ENCODE data around the gene TAOK2. TPM values are rescaled to one million over a fixed set of nuclear protein-coding genes. Genes with fewer than 3 reads are reported as not detected.
"Not testable (repeated sequence)": the region's sequence is repeated elsewhere in the genome, so short reads cannot be mapped to it uniquely, and the experiment has no call there.

The TAOK2 gene
- total RNA-seq, 4 donors from 2014 or later: 28.4 to 70.0 (median 46.6) TPM

GRCh38 chr16:29927070-29927905 is 46.4 kb upstream of the TAOK2 start:
- Histone ChIP-seq H3K4me1 (no peaks in the 10 kb centered on the region), H3K27me3 (no peaks in the 10 kb centered on the region), H3K9me3 (no peaks in the 10 kb centered on the region), H3K4me3 (peak overlapping the region; percentile 68 to 95), H3K36me3 (no peaks in the 10 kb centered on the region), H3K27ac (peak overlapping the region; percentile 88 to 94)
- DNase-seq: no peak
- TF ChIP-seq, protein P1, sequence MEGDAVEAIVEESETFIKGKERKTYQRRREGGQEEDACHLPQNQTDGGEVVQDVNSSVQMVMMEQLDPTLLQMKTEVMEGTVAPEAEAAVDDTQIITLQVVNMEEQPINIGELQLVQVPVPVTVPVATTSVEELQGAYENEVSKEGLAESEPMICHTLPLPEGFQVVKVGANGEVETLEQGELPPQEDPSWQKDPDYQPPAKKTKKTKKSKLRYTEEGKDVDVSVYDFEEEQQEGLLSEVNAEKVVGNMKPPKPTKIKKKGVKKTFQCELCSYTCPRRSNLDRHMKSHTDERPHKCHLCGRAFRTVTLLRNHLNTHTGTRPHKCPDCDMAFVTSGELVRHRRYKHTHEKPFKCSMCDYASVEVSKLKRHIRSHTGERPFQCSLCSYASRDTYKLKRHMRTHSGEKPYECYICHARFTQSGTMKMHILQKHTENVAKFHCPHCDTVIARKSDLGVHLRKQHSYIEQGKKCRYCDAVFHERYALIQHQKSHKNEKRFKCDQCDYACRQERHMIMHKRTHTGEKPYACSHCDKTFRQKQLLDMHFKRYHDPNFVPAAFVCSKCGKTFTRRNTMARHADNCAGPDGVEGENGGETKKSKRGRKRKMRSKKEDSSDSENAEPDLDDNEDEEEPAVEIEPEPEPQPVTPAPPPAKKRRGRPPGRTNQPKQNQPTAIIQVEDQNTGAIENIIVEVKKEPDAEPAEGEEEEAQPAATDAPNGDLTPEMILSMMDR (IDR thresholded peaks at IDR 0.05): no peak
- no peak for TF ChIP-seq POLR2A (IDR thresholded peaks at IDR 0.05)
- intact Hi-C loops (cut with DNase I; ENCODE audit: low total_unique reads): no loop called here

DNA sequence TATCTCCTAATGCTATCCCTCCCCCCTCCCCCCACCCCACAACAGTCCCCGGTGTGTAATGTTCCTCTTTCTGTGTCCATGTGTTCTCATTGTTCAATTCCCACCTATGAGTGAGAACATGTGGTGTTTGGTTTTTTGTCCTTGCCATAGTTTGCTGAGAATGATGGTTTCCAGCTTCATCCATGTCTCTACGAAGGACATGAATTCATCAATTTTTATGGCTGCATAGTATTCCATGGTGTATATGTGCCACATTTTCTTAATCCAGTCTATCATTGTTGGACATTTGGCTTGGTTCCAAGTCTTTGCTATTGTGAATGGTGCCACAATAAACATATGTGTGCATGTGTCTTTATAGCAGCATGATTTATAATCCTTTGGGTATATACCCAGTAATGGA is 41.9 kb upstream of the TAOK2 start:
- H3K27me3 ChIP-seq; H3K4me3 ChIP-seq; H3K27ac ChIP-seq; H3K4me1 ChIP-seq; DNase-seq; intact Hi-C loops (cut with DNase I; ENCODE audit: low total_unique reads); H3K36me3 ChIP-seq; H3K9me3 ChIP-seq: not testable (repeated sequence)

DNA sequence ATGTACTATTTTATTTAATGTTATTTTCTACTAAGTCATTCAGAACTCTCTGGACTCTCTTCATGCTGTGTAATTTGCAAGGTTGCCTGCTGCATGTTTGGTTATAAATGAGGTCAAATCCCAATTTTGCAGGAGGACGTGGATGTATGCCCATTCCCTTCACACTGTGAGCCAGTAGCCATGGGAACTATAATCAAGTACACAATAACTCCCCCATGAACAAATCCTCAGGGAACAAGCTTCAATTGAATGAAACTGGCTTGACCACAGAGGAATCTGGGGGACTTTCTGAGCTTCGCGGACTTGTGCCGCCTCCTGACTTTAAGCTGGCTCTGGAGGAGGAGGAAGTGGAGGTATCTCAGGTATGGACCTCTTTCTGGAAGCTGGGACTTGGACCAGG is 33.0 kb upstream of the TAOK2 start:
- Histone ChIP-seq H3K9me3 (no peaks in the 10 kb centered on the region), H3K27ac (no peak overlapping the region), H3K36me3 (no peaks in the 10 kb centered on the region), H3K4me1 (no peaks in the 10 kb centered on the region), H3K4me3 (no peak overlapping the region), H3K27me3 (no peaks in the 10 kb centered on the region)
- DNase-seq: no peak
- intact Hi-C loops (cut with DNase I; ENCODE audit: low total_unique reads): no loop called here
- no peak for TF ChIP-seq POLR2A (IDR thresholded peaks at IDR 0.05)
- TF ChIP-seq, protein P1 (IDR thresholded peaks at IDR 0.05): no peak

DNA sequence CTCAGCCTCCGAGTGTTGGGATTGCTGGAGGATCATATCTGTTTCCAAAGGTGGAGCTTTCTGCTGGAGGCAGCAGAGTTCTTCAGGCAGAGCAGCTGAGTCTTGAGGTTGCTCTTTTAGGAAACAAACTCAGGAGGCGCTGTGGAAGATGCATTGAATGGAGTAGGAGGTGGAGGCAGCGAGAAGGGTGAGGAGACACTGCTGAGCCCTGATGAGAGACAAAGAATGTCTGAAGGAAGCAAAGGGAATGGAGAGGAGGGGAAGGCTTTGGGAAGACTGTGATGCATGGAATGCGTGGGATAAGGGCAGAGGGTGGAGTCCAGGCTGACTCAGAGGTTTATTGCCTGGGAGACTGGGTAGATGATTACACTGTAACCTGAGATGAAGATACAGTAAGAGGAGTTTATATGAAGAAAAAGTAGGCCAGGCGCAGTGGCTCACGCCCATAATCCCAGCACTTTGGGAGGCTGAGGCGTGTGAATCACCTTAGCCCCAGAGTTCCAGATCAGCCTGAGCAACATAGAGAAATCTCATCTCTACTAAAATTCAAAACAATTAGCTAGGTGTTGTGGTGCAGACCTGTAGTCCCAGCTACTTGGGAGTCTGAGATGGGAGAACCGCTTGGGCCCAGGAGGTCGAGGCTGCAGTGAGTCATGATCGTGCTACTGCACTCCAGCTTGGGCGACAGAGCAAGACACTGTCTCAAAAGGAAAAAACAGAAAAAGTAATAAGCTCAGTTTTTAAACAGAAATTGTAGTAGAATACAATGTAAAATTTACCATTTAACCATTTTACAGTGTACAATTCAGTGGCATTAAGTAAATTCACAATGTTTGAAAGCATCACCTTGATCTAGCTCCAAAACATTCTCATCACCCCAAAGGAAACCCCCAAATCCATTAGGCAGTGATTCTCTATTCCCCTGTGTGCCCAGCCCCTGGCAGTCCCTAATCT is 29.5 kb upstream of the TAOK2 start:
- H3K27ac ChIP-seq: peak overlapping the region; percentile 70 to 79
- DNase-seq: peak; percentile 74 to 81

GRCh38 chr16:29947897-29948296 is 25.8 kb upstream of the TAOK2 start:
- H3K27me3 ChIP-seq: no peaks in the 10 kb centered on the region
- H3K4me3 ChIP-seq: no peak overlapping the region
- DNase-seq: no peak
- H3K36me3 ChIP-seq: no peaks in the 10 kb centered on the region
- no peaks in the 10 kb centered on the region for H3K4me1 ChIP-seq
- no peak for TF ChIP-seq POLR2A (IDR thresholded peaks at IDR 0.05)
- TF ChIP-seq, protein P1 (IDR thresholded peaks at IDR 0.05): no peak
- intact Hi-C loops (cut with DNase I; ENCODE audit: low total_unique reads): no loop called here
- H3K27ac ChIP-seq: no peak overlapping the region
- no peaks in the 10 kb centered on the region for H3K9me3 ChIP-seq

More for the DNA sequence above, 29.5 kb upstream of the TAOK2 start:
- Histone ChIP-seq H3K27me3 (no peaks in the 10 kb centered on the region), H3K4me1 (no peaks in the 10 kb centered on the region), H3K9me3 (no peaks in the 10 kb centered on the region), H3K36me3 (no peaks in the 10 kb centered on the region), H3K4me3 (no peak overlapping the region)
- TF ChIP-seq, protein P1 (IDR thresholded peaks at IDR 0.05): peak in 1 of 4 experiments; percentile 8
- TF ChIP-seq POLR2A (IDR thresholded peaks at IDR 0.05): no peak
- intact Hi-C loops (cut with DNase I; ENCODE audit: low total_unique reads): no loop called here

Data from uterus (tissue), 4 donors.